GM19455 (cell line): ENCODE measurements around the gene P3H3.
"Not testable (repeated sequence)": the region's sequence is repeated elsewhere in the genome, so short reads cannot be mapped to it uniquely, and the experiment has no call there.

Source experiments
- ATAC-seq: cut with Tn5 transposase; IDR thresholded peaks from one replicate; pipeline ENCODE4 v1.9.1; 2021; ENCODE audit not compliant: unreplicated experiment

P3H3 gene

GRCh38 chr12:6886206-6886999 is 58.2 kb downstream of the P3H3 start:
- ATAC-seq: not testable (repeated sequence)

DNA sequence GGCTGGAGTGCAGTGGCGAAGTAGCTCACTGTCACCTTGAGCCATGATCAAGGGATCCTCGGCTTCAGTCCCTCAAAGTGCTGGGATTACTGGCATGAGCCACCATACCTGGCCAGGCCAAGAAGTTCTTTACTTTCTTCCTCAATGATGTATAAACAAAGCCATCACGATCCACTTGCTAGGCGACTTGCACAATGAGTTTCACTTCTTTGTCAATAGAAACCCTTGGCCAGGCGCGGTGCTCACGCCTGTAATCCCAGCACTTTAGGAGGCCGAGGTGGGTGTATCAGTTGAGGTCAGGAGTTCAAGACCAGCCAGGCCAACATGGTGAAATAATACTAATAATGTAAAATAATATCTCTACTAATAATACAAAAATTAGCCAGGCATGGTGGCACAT is 59.3 kb downstream of the P3H3 start:
- no peak for ATAC-seq

DNA sequence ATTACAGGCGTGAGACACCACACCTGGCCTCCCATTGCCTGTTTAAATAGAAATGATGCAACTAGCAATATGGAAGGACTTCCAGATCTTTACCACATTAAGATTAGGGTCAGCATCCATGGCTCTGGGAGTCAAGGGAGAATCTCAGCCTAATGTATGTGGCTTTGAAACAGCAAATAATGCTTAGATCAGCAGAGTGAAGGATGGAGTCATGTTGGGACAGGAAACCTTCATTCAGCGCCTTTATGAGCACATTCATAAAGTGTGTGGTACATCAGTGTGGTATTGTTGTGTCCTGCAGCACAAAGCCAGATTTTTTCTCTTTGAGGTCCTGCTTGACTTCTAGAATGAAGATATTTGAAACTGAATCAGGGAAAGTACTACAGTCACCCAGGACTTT is 60.2 kb downstream of the P3H3 start:
- no peak for ATAC-seq

DNA sequence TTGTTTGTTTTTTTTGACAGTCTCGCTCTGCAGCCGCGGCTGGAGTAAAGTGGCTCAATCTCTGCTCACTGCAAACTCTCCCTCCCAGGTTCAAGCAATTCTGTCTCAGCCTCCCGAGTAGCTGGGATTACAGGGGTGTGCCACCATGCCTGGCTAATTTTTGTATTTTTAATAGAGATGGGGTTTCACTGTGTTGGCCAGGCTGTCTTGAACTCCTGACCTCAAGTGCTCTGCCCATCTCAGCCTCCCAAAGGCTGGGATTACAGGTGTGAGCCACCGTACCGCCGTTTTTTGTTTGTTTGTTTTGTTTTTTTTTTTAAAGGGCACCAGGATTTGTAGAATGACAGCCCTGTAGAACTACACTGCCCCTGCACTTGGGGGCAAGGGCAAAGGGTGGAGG is 60.6 kb downstream of the P3H3 start:
- not testable (repeated sequence) for ATAC-seq
